HepG2 (cell line): ENCODE measurements around the gene TPD52L2. TPM values are rescaled to one million over a fixed set of nuclear protein-coding genes. Genes with fewer than 3 reads are reported as not detected.

Experiments used
- ARID2 ChIP-seq: sonication (generic); formaldehyde crosslinking; IDR thresholded peaks from 2 replicates; pipeline ENCODE4 v1.8.1; 2022; ENCODE audit warnings: mild to moderate bottlenecking, missing genetic modification reagents, borderline replicate concordance
- ATF7 ChIP-seq, 2 experiments: fragments of 450-650 bp in 1 of 2; sonication (generic) in 1 of 2; formaldehyde crosslinking in 1 of 2; IDR thresholded peaks; 2 replicates each; pipeline versions ENCODE4 v1.4.0 to v1.6.1; 2016 to 2020; ENCODE audit warnings: antibody characterized with exemption in 1 of 2, mild to moderate bottlenecking in 1 of 2, missing genetic modification reagents in 1 of 2
- CAMTA2 ChIP-seq: sonication (generic); formaldehyde crosslinking; IDR thresholded peaks from 2 replicates; pipeline ENCODE4 v1.4.0; 2020; ENCODE audit warnings: mild to moderate bottlenecking, missing genetic modification reagents, borderline replicate concordance
- CC2D1A ChIP-seq: sonication (generic); formaldehyde crosslinking; IDR thresholded peaks from 2 replicates; pipeline ENCODE4 v1.8.1; 2023; ENCODE audit warnings: mild to moderate bottlenecking, missing genetic modification reagents
- FLYWCH1 ChIP-seq: sonication (generic); formaldehyde crosslinking; IDR thresholded peaks from 2 replicates; pipeline ENCODE4 v1.8.1; 2023; ENCODE audit warnings: mild to moderate bottlenecking, missing genetic modification reagents
- KAT2B ChIP-seq: fragments of 150-350 bp; IDR thresholded peaks from 2 replicates; pipeline ENCODE4 v1.6.1; 2014; ENCODE audit warnings: low read depth, low read length, borderline replicate concordance
- LCORL ChIP-seq, 2 experiments: fragments of 450-650 bp in 1 of 2; sonication (generic) in 1 of 2; formaldehyde crosslinking in 1 of 2; IDR thresholded peaks; 2 replicates each; pipeline versions ENCODE4 v1.5.0 to v1.6.1; 2017 to 2020; ENCODE audit warnings: antibody characterized with exemption in 1 of 2, missing genetic modification reagents in 1 of 2
- PCBP1 ChIP-seq: fragments of 200-400 bp; formaldehyde crosslinking; IDR thresholded peaks from 2 replicates; pipeline ENCODE4 v1.6.1; 2017; ENCODE audit warnings: mild to moderate bottlenecking, low read depth, low read length, borderline replicate concordance
- SP2 ChIP-seq: sonication (generic); formaldehyde crosslinking; IDR thresholded peaks from 2 replicates; pipeline ENCODE4 v1.5.1; 2020; ENCODE audit warnings: mild to moderate bottlenecking, missing genetic modification reagents
- XRCC5 ChIP-seq: fragments of 200-400 bp; formaldehyde crosslinking; optimal IDR thresholded peaks from 2 replicates; pipeline ENCODE3; 2017; ENCODE audit warnings: mild to moderate bottlenecking, low read length
- ZNF598 ChIP-seq: sonication (generic); formaldehyde crosslinking; IDR thresholded peaks from 2 replicates; pipeline ENCODE4 v1.5.1; 2020; ENCODE audit warnings: mild to moderate bottlenecking, missing genetic modification reagents, borderline replicate concordance
- ZNF670 ChIP-seq: sonication (generic); formaldehyde crosslinking; IDR thresholded peaks from 2 replicates; pipeline ENCODE4 v1.8.0; 2022; ENCODE audit warnings: mild to moderate bottlenecking, missing genetic modification reagents, borderline replicate concordance
- ZNF720 ChIP-seq: sonication (generic); formaldehyde crosslinking; IDR thresholded peaks from 2 replicates; pipeline ENCODE4 v1.4.0; 2020; ENCODE audit warnings: missing genetic modification reagents
- polyA plus RNA-seq, 8 experiments: library from polyadenylated mRNA; depleted of rRNA in 3 of 8; stranded (reverse) in 7 of 8; unstranded in 1 of 8; fragments of >200 nt; fragmentation: Illumina TruSeq in 4 of 8; extraction: Trizol in 4 of 8; gene quantifications; 2 replicates each; pipeline versions ENCODE4 v1.2.1 to v1.2.3, GENCODE V29; 2011 to 2016; ENCODE audit warnings: low read depth in 4 of 8, missing spikeins in 1 of 8, mixed read lengths in 1 of 8; ENCODE audit not compliant: insufficient read depth in 1 of 8
- total RNA-seq, 5 experiments: library from RNA; depleted of rRNA; stranded (reverse); fragments of >200 nt; fragmentation: Illumina TruSeq; extraction: Trizol; gene quantifications; 2 replicates each; pipeline ENCODE4 v1.2.3, GENCODE V29; 2016; ENCODE audit warnings: low read depth in 1 of 5
- TF ChIP-seq, protein P1 (sequence below): sonication (generic); formaldehyde crosslinking; IDR thresholded peaks from 2 replicates; pipeline ENCODE4 v1.5.0; 2020; ENCODE audit warnings: mild to moderate bottlenecking, missing genetic modification reagents
- TF ChIP-seq, protein P2 (sequence below): sonication (generic); formaldehyde crosslinking; IDR thresholded peaks from 2 replicates; pipeline ENCODE4 v1.4.0; 2020; ENCODE audit warnings: missing genetic modification reagents, borderline replicate concordance
- TF ChIP-seq, protein P3 (sequence below): sonication (generic); formaldehyde crosslinking; IDR thresholded peaks from 2 replicates; pipeline ENCODE4 v1.4.0; 2020; ENCODE audit warnings: mild to moderate bottlenecking, missing genetic modification reagents, borderline replicate concordance
- TF ChIP-seq, protein P4 (sequence below): sonication (generic); formaldehyde crosslinking; IDR thresholded peaks from 2 replicates; pipeline ENCODE4 v1.5.0; 2020; ENCODE audit warnings: mild to moderate bottlenecking, low read depth, missing genetic modification reagents, borderline replicate concordance

The TPD52L2 gene
- total and polyA plus RNA-seq, 2 of the 13 experiments (the other 11 are each of a cell fraction or from before 2014, with no cell fraction given): 156 to 184 TPM

DNA sequence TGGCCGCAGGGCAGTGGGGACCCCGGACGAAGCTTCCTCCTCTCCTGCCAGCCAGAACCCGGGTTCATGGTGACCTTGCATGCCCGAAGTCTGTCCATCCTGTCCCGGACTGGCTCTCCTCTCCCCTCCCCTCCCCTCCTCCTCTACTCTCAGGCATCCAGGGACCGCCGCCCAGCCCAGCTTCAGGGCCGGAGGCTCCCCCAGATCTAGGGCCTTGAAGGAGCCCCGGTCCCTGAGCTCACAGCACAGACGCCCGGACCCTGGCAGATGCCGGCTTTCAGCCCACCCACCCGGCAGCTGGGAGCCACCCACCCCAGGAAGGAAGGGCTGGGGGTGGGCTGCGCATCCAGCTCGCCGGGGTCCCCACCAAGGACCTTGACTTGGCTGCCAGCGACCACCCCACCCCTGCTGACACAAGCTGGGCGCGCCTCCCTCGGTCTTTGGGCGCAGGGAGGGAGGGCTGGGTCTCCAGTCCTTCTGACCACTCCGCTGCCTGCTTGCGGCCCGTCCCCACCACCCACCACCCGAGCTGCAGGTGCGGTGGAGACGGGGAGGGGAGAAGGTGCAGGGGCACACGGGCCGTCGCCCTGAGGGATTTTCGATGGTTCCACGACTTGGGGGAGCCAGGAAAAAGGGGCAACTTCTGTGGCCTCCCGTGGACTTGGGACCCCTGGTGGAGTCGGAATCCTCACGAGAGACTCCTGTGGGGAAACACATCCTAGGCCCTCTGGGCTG lies 9.5 kb upstream of the TPD52L2 start (continued):
- peak; percentile 10; the same call in 1 of the 2 replicates for TF ChIP-seq PCBP1
- TF ChIP-seq KAT2B: no peak
- no peak for TF ChIP-seq ZNF598 (CRISPR knock-in tag)
- 0 out of 2 replicates have a peak, but pooled peaks have one; percentile 73 for TF ChIP-seq ARID2
- no peak for TF ChIP-seq FLYWCH1 (CRISPR knock-in tag)
- TF ChIP-seq, protein P1, sequence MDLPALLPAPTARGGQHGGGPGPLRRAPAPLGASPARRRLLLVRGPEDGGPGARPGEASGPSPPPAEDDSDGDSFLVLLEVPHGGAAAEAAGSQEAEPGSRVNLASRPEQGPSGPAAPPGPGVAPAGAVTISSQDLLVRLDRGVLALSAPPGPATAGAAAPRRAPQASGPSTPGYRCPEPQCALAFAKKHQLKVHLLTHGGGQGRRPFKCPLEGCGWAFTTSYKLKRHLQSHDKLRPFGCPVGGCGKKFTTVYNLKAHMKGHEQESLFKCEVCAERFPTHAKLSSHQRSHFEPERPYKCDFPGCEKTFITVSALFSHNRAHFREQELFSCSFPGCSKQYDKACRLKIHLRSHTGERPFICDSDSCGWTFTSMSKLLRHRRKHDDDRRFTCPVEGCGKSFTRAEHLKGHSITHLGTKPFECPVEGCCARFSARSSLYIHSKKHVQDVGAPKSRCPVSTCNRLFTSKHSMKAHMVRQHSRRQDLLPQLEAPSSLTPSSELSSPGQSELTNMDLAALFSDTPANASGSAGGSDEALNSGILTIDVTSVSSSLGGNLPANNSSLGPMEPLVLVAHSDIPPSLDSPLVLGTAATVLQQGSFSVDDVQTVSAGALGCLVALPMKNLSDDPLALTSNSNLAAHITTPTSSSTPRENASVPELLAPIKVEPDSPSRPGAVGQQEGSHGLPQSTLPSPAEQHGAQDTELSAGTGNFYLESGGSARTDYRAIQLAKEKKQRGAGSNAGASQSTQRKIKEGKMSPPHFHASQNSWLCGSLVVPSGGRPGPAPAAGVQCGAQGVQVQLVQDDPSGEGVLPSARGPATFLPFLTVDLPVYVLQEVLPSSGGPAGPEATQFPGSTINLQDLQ (CRISPR knock-in tag): no peak
- TF ChIP-seq XRCC5: peak; percentile 15
- no peak for TF ChIP-seq CC2D1A (CRISPR knock-in tag)
- no peak for TF ChIP-seq LCORL (IDR thresholded peaks at IDR 0.05)
- peak; percentile 39; the same call in 1 of the 2 replicates for TF ChIP-seq LCORL (CRISPR knock-in tag; IDR thresholded peaks at IDR 0.05)
- no peak for TF ChIP-seq ZNF670 (CRISPR knock-in tag)
- TF ChIP-seq SP2 (CRISPR knock-in tag): 0 out of 2 replicates have a peak, but pooled peaks have one; percentile 41
- TF ChIP-seq, protein P2, sequence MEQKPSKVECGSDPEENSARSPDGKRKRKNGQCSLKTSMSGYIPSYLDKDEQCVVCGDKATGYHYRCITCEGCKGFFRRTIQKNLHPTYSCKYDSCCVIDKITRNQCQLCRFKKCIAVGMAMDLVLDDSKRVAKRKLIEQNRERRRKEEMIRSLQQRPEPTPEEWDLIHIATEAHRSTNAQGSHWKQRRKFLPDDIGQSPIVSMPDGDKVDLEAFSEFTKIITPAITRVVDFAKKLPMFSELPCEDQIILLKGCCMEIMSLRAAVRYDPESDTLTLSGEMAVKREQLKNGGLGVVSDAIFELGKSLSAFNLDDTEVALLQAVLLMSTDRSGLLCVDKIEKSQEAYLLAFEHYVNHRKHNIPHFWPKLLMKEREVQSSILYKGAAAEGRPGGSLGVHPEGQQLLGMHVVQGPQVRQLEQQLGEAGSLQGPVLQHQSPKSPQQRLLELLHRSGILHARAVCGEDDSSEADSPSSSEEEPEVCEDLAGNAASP (CRISPR knock-in tag): peak; percentile 20; the same call in 1 of the 2 replicates
- TF ChIP-seq, protein P3, sequence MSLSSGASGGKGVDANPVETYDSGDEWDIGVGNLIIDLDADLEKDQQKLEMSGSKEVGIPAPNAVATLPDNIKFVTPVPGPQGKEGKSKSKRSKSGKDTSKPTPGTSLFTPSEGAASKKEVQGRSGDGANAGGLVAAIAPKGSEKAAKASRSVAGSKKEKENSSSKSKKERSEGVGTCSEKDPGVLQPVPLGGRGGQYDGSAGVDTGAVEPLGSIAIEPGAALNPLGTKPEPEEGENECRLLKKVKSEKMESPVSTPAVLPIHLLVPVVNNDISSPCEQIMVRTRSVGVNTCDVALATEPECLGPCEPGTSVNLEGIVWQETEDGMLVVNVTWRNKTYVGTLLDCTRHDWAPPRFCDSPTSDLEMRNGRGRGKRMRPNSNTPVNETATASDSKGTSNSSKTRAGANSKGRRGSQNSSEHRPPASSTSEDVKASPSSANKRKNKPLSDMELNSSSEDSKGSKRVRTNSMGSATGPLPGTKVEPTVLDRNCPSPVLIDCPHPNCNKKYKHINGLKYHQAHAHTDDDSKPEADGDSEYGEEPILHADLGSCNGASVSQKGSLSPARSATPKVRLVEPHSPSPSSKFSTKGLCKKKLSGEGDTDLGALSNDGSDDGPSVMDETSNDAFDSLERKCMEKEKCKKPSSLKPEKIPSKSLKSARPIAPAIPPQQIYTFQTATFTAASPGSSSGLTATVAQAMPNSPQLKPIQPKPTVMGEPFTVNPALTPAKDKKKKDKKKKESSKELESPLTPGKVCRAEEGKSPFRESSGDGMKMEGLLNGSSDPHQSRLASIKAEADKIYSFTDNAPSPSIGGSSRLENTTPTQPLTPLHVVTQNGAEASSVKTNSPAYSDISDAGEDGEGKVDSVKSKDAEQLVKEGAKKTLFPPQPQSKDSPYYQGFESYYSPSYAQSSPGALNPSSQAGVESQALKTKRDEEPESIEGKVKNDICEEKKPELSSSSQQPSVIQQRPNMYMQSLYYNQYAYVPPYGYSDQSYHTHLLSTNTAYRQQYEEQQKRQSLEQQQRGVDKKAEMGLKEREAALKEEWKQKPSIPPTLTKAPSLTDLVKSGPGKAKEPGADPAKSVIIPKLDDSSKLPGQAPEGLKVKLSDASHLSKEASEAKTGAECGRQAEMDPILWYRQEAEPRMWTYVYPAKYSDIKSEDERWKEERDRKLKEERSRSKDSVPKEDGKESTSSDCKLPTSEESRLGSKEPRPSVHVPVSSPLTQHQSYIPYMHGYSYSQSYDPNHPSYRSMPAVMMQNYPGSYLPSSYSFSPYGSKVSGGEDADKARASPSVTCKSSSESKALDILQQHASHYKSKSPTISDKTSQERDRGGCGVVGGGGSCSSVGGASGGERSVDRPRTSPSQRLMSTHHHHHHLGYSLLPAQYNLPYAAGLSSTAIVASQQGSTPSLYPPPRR (CRISPR knock-in tag): 0 out of 2 replicates have a peak, but pooled peaks have one; percentile 36
- TF ChIP-seq, protein P4, sequence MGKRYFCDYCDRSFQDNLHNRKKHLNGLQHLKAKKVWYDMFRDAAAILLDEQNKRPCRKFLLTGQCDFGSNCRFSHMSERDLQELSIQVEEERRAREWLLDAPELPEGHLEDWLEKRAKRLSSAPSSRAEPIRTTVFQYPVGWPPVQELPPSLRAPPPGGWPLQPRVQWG (CRISPR knock-in tag): no peak
- no peak for TF ChIP-seq CAMTA2 (CRISPR knock-in tag)
- no peak for TF ChIP-seq ZNF720
- TF ChIP-seq ATF7 (IDR thresholded peaks at IDR 0.05): no peak
- 0 out of 2 replicates have a peak, but pooled peaks have one; percentile 21 for TF ChIP-seq ATF7 (CRISPR knock-in tag; IDR thresholded peaks at IDR 0.05)
